H1 (cell line): ENCODE data around the gene TENT4A.

Experiments used
- ASH2L ChIP-seq: fragments of 200-600, 300-600 bp; sonication (generic); IDR thresholded peaks from one replicate; pipeline ENCODE4 v1.7.1; 2017; ENCODE audit warnings: low read length
- CBX8 ChIP-seq: fragments of 300-800, 300-1000 bp; sonication (generic); IDR thresholded peaks from 2 replicates; pipeline ENCODE4 v1.7.1; 2016; ENCODE audit warnings: low read depth, low read length, borderline replicate concordance
- CHD2 ChIP-seq: IDR thresholded peaks from 2 replicates; pipeline ENCODE4 v1.6.1; 2012; ENCODE audit warnings: low read length, improper control_type of control experiment
- EP300 ChIP-seq, 2 experiments: IDR thresholded peaks; 1 replicate in 1 of 2; 2 replicates in 1 of 2; pipeline ENCODE4 v1.6.1; 2011 to 2012; ENCODE audit warnings: low read depth in 2 of 2, low read length in 2 of 2, mild to moderate bottlenecking in 2 of 2, borderline replicate concordance in 1 of 2, inconsistent platforms in 1 of 2, moderate library complexity in 1 of 2
- JUN ChIP-seq: IDR thresholded peaks from 2 replicates; pipeline ENCODE4 v1.6.1; 2011; ENCODE audit warnings: low read depth, mild to moderate bottlenecking, improper control_type of control experiment, low read length
- POLR2A ChIP-seq, 2 experiments: IDR thresholded peaks; 1 replicate in 1 of 2; 2 replicates in 1 of 2; pipeline ENCODE4 v1.6.1; 2011; ENCODE audit warnings: low read depth in 2 of 2, low read length in 2 of 2, mild to moderate bottlenecking in 2 of 2; ENCODE audit errors: control extremely low read depth in 1 of 2
- POLR2AphosphoS5 ChIP-seq: IDR thresholded peaks from 2 replicates; pipeline ENCODE4 v1.6.1; 2011; ENCODE audit warnings: low read depth, low read length
- RFX5 ChIP-seq: IDR thresholded peaks from 2 replicates; pipeline ENCODE4 v1.6.1; 2011; ENCODE audit warnings: low read depth, low read length, improper control_type of control experiment, borderline replicate concordance
- SP1 ChIP-seq: IDR thresholded peaks from 2 replicates; pipeline ENCODE4 v1.6.1; 2011; ENCODE audit warnings: low read depth, low read length
- SP2 ChIP-seq: IDR thresholded peaks from 2 replicates; pipeline ENCODE4 v1.6.1; 2012; ENCODE audit warnings: mild to moderate bottlenecking, low read length, inconsistent platforms
- TCF12 ChIP-seq: IDR thresholded peaks from 2 replicates; pipeline ENCODE4 v1.6.1; 2011; ENCODE audit warnings: low read depth, mild to moderate bottlenecking, low read length
- TEAD4 ChIP-seq: IDR thresholded peaks from 2 replicates; pipeline ENCODE4 v1.6.1; 2012; ENCODE audit warnings: low read depth, low read length, inconsistent platforms, mixed read lengths
- TF ChIP-seq, protein P1 (sequence below), 3 experiments: IDR thresholded peaks; 1 replicate in 2 of 3; 2 replicates in 1 of 3; pipeline versions ENCODE4 v1.5.1 to v1.6.1; 2011; ENCODE audit warnings: low read length in 3 of 3, mild to moderate bottlenecking in 3 of 3, inconsistent platforms in 2 of 3, low read depth in 1 of 3, moderate library complexity in 1 of 3; ENCODE audit not compliant: insufficient read depth in 1 of 3; ENCODE audit errors: control extremely low read depth in 1 of 3

GRCh38 chr5:6701491-6701890 is 11.7 kb upstream of the TENT4A start:
- no peak for TF ChIP-seq SP2
- TF ChIP-seq, protein P1, sequence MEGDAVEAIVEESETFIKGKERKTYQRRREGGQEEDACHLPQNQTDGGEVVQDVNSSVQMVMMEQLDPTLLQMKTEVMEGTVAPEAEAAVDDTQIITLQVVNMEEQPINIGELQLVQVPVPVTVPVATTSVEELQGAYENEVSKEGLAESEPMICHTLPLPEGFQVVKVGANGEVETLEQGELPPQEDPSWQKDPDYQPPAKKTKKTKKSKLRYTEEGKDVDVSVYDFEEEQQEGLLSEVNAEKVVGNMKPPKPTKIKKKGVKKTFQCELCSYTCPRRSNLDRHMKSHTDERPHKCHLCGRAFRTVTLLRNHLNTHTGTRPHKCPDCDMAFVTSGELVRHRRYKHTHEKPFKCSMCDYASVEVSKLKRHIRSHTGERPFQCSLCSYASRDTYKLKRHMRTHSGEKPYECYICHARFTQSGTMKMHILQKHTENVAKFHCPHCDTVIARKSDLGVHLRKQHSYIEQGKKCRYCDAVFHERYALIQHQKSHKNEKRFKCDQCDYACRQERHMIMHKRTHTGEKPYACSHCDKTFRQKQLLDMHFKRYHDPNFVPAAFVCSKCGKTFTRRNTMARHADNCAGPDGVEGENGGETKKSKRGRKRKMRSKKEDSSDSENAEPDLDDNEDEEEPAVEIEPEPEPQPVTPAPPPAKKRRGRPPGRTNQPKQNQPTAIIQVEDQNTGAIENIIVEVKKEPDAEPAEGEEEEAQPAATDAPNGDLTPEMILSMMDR (IDR thresholded peaks at IDR 0.05; ENCODE audit: control extremely low read depth in 1 of 3, insufficient read depth in 1 of 3, low read depth in 1 of 3, low read length in 3 of 3), result no peak
- TF ChIP-seq CHD2, result no peak
- TF ChIP-seq CBX8, result no peak
- no peak for TF ChIP-seq JUN
- TF ChIP-seq SP1, result no peak
- no peak for TF ChIP-seq EP300 (IDR thresholded peaks at IDR 0.05; ENCODE audit: borderline replicate concordance in 1 of 2, low read depth in 2 of 2, low read length in 2 of 2)
- no peak for TF ChIP-seq POLR2AphosphoS5
- TF ChIP-seq POLR2A (IDR thresholded peaks at IDR 0.05; ENCODE audit: control extremely low read depth in 1 of 2, low read depth in 2 of 2, low read length in 2 of 2), result no peak
- TF ChIP-seq TEAD4, result no peak
- no peak for TF ChIP-seq TCF12
- TF ChIP-seq ASH2L, result no peak
- no peak for TF ChIP-seq RFX5
